K562 (cell line): ENCODE data around the gene SPON1. TPM values are rescaled to one million over a fixed set of nuclear protein-coding genes. Genes with fewer than 3 reads are reported as not detected.

ENCODE experiments used
- ZNF512 ChIP-seq: IDR thresholded peaks from 2 replicates; pipeline ENCODE4 v1.6.1; 2016; ENCODE audit warnings: missing genetic modification characterization, missing compliant biosample characterization
- polyA plus RNA-seq, 8 experiments: library from polyadenylated mRNA; depleted of rRNA in 4 of 8; stranded (reverse) in 5 of 8; unstranded in 3 of 8; fragments of >200 nt; fragmentation: Nextera tagmentation in 2 of 8; fragmentation: Illumina TruSeq in 1 of 8; extraction: Ambion mirVana in 2 of 8; extraction: Trizol in 1 of 8; gene quantifications; 2 replicates each; pipeline versions ENCODE4 v1.2.1 to v1.2.3, GENCODE V29; 2011 to 2014; ENCODE audit warnings: inconsistent platforms in 1 of 8, missing spikeins in 1 of 8
- total RNA-seq, 7 experiments: library from RNA; depleted of rRNA in 6 of 7; stranded (reverse); fragments of >200 nt in 6 of 7; fragmentation: Illumina TruSeq in 2 of 7; extraction: Trizol in 2 of 7; gene quantifications; 2 replicates each; pipeline versions ENCODE4 v1.2.1 to v1.2.3, GENCODE V29; 2011 to 2021; ENCODE audit warnings: low replicate concordance in 1 of 7
- TF ChIP-seq, protein P1 (sequence below): fragments of 450-650 bp; IDR thresholded peaks from 2 replicates; pipeline ENCODE4 v1.6.1; 2016; ENCODE audit warnings: low read depth

Gene SPON1
- total and polyA plus RNA-seq, 9 of the 15 experiments (the other 6 are each of a cell fraction or from before 2014, with no cell fraction given), result 0.04 to 0.06 TPM; not detected in 7

GRCh38 chr11:14107050-14107430 lies 144.5 kb downstream of the SPON1 start (continued):
- TF ChIP-seq, protein P1, sequence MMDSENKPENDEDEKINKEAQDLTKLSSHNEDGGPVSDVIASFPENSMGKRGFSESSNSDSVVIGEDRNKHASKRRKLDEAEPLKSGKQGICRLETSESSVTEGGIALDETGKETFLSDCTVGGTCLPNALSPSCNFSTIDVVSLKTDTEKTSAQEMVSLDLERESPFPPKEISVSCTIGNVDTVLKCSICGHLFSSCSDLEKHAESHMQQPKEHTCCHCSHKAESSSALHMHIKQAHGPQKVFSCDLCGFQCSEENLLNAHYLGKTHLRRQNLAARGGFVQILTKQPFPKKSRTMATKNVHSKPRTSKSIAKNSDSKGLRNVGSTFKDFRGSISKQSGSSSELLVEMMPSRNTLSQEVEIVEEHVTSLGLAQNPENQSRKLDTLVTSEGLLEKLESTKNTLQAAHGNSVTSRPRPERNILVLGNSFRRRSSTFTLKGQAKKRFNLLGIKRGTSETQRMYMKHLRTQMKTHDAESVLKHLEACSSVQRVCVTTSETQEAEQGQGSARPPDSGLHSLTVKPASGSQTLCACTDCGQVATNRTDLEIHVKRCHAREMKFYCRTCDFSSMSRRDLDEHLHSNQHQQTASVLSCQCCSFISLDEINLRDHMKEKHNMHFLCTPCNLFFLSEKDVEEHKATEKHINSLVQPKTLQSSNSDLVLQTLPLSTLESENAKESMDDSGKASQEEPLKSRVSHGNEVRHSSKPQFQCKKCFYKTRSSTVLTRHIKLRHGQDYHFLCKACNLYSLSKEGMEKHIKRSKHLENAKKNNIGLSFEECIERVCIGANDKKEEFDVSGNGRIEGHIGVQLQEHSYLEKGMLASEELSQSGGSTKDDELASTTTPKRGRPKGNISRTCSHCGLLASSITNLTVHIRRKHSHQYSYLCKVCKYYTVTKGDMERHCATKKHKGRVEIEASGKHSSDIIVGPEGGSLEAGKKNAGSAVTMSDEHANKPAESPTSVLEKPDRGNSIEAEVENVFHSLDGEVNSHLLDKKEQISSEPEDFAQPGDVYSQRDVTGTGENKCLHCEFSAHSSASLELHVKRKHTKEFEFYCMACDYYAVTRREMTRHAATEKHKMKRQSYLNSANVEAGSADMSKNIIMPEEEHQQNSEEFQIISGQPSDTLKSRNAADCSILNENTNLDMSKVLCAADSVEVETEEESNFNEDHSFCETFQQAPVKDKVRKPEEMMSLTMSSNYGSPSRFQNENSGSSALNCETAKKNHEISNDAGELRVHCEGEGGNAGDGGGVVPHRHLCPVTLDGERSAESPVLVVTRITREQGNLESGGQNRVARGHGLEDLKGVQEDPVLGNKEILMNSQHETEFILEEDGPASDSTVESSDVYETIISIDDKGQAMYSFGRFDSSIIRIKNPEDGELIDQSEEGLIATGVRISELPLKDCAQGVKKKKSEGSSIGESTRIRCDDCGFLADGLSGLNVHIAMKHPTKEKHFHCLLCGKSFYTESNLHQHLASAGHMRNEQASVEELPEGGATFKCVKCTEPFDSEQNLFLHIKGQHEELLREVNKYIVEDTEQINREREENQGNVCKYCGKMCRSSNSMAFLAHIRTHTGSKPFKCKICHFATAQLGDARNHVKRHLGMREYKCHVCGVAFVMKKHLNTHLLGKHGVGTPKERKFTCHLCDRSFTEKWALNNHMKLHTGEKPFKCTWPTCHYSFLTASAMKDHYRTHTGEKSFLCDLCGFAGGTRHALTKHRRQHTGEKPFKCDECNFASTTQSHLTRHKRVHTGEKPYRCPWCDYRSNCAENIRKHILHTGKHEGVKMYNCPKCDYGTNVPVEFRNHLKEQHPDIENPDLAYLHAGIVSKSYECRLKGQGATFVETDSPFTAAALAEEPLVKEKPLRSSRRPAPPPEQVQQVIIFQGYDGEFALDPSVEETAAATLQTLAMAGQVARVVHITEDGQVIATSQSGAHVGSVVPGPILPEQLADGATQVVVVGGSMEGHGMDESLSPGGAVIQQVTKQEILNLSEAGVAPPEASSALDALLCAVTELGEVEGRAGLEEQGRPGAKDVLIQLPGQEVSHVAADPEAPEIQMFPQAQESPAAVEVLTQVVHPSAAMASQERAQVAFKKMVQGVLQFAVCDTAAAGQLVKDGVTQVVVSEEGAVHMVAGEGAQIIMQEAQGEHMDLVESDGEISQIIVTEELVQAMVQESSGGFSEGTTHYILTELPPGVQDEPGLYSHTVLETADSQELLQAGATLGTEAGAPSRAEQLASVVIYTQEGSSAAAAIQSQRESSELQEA, result no peak
- TF ChIP-seq ZNF512 (tag), result no peak
